Activated CD4-positive, CD25-positive, alpha-beta regulatory T cell treated with anti-CD3 and anti-CD28 coated beads, Interleukin-2, amount 50 U/mL, for 16 hours (primary cell): ENCODE measurements around the gene ENAM.
A peak's percentile ranks its signal among the peaks of the same experiment; 100 is the strongest.

Experiments
- DNase-seq: peaks from one replicate; pipeline ENCODE4 v3.0.0-alpha.2; 2020; ENCODE audit warnings: low read depth, low spot score

ENAM gene

GRCh38 chr4:70628444-70628843 lies at the start of gene ENAM:
Gene ENAM, plus strand, starts transcription at chr4:70628744. Its CDS starts 757 bp downstream, at chr4:70629501.
- DNase-seq: no peak

- DNase-seq: no peak
Measured at GRCh38 chr4:70581980-70582379, 46.6 kb upstream of the ENAM start.

- DNase-seq: no peak
Measured at GRCh38 chr4:70583952-70584834, 44.4 kb upstream of the ENAM start.

GRCh38 chr4:70586841-70587240 lies 41.7 kb upstream of the ENAM start:
- no peak for DNase-seq

- no peak for DNase-seq
Measured at GRCh38 chr4:70589785-70590184, 38.8 kb upstream of the ENAM start.

GRCh38 chr4:70591955-70592582 lies 36.5 kb upstream of the ENAM start, which contains the start of gene AMBN:
Gene AMBN, plus strand, starts transcription at chr4:70592256. Its CDS starts 103 bp downstream, at chr4:70592359.
- DNase-seq: no peak

GRCh38 chr4:70594196-70594595 lies 34.3 kb upstream of the ENAM start:
- no peak for DNase-seq

GRCh38 chr4:70600305-70600704 lies 28.2 kb upstream of the ENAM start:
- DNase-seq: no peak

- DNase-seq: no peak
Measured at GRCh38 chr4:70600977-70601376, 27.6 kb upstream of the ENAM start.

- DNase-seq: peak; percentile 29
Measured at GRCh38 chr4:70601422-70602039, 27.0 kb upstream of the ENAM start.

- DNase-seq: no peak
Measured at GRCh38 chr4:70603856-70604255, 24.7 kb upstream of the ENAM start.

- no peak for DNase-seq
Measured at GRCh38 chr4:70606459-70606858, 22.1 kb upstream of the ENAM start.

- no peak for DNase-seq
Measured at GRCh38 chr4:70607334-70607853, 21.1 kb upstream of the ENAM start.

- no peak for DNase-seq
Measured at GRCh38 chr4:70608324-70608723, 20.2 kb upstream of the ENAM start.

GRCh38 chr4:70613306-70614183 lies 15.0 kb upstream of the ENAM start:
- no peak for DNase-seq

GRCh38 chr4:70614184-70614555 lies 14.4 kb upstream of the ENAM start:
- DNase-seq: no peak

GRCh38 chr4:70619288-70619687 lies 9.3 kb upstream of the ENAM start:
- no peak for DNase-seq

GRCh38 chr4:70619778-70620177 lies 8.8 kb upstream of the ENAM start:
- no peak for DNase-seq

- no peak for DNase-seq
Measured at GRCh38 chr4:70623323-70623722, 5.2 kb upstream of the ENAM start.

GRCh38 chr4:70624226-70624793 lies 4.2 kb upstream of the ENAM start:
- DNase-seq: no peak

- no peak for DNase-seq
Measured at GRCh38 chr4:70627620-70628019, 924 bp upstream of the ENAM start.
